ENCODE measurements around the gene CADPS2. TPM values are rescaled to one million over a fixed set of nuclear protein-coding genes. Genes with fewer than 3 reads are reported as not detected.

CADPS2 gene
- total and polyA plus RNA-seq, 2 of the 8 experiments (the other 6 are each of a cell fraction or from before 2014, with no cell fraction given), result 8.9 to 22.3 TPM

GRCh38 chr7:122886357-122887081 lies at the start of gene CADPS2 (continued):
- TF ChIP-seq EP300 (IDR thresholded peaks at IDR 0.05; ENCODE audit: borderline replicate concordance in 1 of 2, low read depth in 2 of 2, low read length in 2 of 2), result peak in 1 of 2 experiments; percentile 23; a peak in 1 of 3 replicates
- no peak; a peak in 1 of 4 replicates for TF ChIP-seq RAD21 (IDR thresholded peaks at IDR 0.05 in 1 of 2, conservative IDR thresholded peaks at IDR 0.05 in 1 of 2; ENCODE audit: low read depth in 2 of 2, low read length in 2 of 2)
- TF ChIP-seq CEBPB (IDR thresholded peaks at IDR 0.05; ENCODE audit: low read depth, low read length), result no peak
- TF ChIP-seq TCF12 (IDR thresholded peaks at IDR 0.05; ENCODE audit: low read depth, low read length), result 0 out of 2 replicates have a peak, but pooled peaks have one; percentile 11
- peak; percentile 10; the same call in 1 of the 2 replicates for TF ChIP-seq TAF1 (IDR thresholded peaks at IDR 0.05; ENCODE audit: low read depth, low read length)
- no peak for TF ChIP-seq CHD2 (IDR thresholded peaks at IDR 0.05; ENCODE audit: low read length)
- TF ChIP-seq CHD7 (IDR thresholded peaks at IDR 0.05; ENCODE audit: insufficient replicate concordance, low read length), result peak; percentile 30
- TF ChIP-seq GABPA (IDR thresholded peaks at IDR 0.05; ENCODE audit: borderline replicate concordance, insufficient read depth, low read length), result no peak

Data from H1 (cell line).